ENCODE data around the gene LRRC56. TPM values are rescaled to one million over a fixed set of nuclear protein-coding genes. Genes with fewer than 3 reads are reported as not detected.

The LRRC56 gene
- total RNA-seq, 6 experiments from 2014 or later = 0.23 to 0.83 (median 0.55) TPM

- H3K4me3 Mint-ChIP-seq = peak overlapping the region; percentile 88
- no peaks in the 10 kb centered on the region for H3K9me3 Mint-ChIP-seq
- H3K27me3 Mint-ChIP-seq (ENCODE audit: insufficient read depth) = peaks cover 2% of the 10 kb centered on the region; the same call in 1 of the 2 replicates
- DNase-seq = no peak
- no peaks in the 10 kb centered on the region for H3K36me3 Mint-ChIP-seq (ENCODE audit: low read depth)
- no peak for TF ChIP-seq CTCF (IDR thresholded peaks at IDR 0.05)
- no peak overlapping the region for H3K27ac Mint-ChIP-seq
- H3K4me1 Mint-ChIP-seq (ENCODE audit: low read depth) = no peaks in the 10 kb centered on the region
These were observed 24.8 kb downstream of the LRRC56 start for GRCh38 chr11:562046-562645.

GRCh38 chr11:563066-563811, 25.9 kb downstream of the LRRC56 start:
- DNase-seq = no peak
- TF ChIP-seq CTCF (IDR thresholded peaks at IDR 0.05) = no peak
- peaks cover 2% of the 10 kb centered on the region; the same call in 1 of the 2 replicates for H3K27me3 Mint-ChIP-seq (ENCODE audit: insufficient read depth)
- no peak overlapping the region for H3K27ac Mint-ChIP-seq
- H3K4me1 Mint-ChIP-seq (ENCODE audit: low read depth) = no peaks in the 10 kb centered on the region
- no peaks in the 10 kb centered on the region for H3K9me3 Mint-ChIP-seq
- no peaks in the 10 kb centered on the region for H3K36me3 Mint-ChIP-seq (ENCODE audit: low read depth)
- no peak overlapping the region for H3K4me3 Mint-ChIP-seq

GRCh38 chr11:563812-564578, 26.7 kb downstream of the LRRC56 start:
- Mint-ChIP-seq H3K36me3 (ENCODE audit: low read depth) (no peaks in the 10 kb centered on the region), H3K27ac (no peak overlapping the region), H3K27me3 (ENCODE audit: insufficient read depth) (peaks cover 2% of the 10 kb centered on the region; the same call in 1 of the 2 replicates), H3K9me3 (no peaks in the 10 kb centered on the region), H3K4me1 (ENCODE audit: low read depth) (no peaks in the 10 kb centered on the region), H3K4me3 (no peak overlapping the region)
- no peak for DNase-seq
- no peak for TF ChIP-seq CTCF (IDR thresholded peaks at IDR 0.05)

GRCh38 chr11:565921-566509, 28.7 kb downstream of the LRRC56 start:
- no peaks in the 10 kb centered on the region for H3K4me1 Mint-ChIP-seq (ENCODE audit: low read depth)
- no peaks in the 10 kb centered on the region for H3K27me3 Mint-ChIP-seq (ENCODE audit: insufficient read depth)
- no peak overlapping the region for H3K4me3 Mint-ChIP-seq
- TF ChIP-seq CTCF (IDR thresholded peaks at IDR 0.05) = 0 out of 2 replicates have a peak, but pooled peaks have one; percentile 25
- H3K36me3 Mint-ChIP-seq (ENCODE audit: low read depth) = no peaks in the 10 kb centered on the region
- DNase-seq = peak; percentile 27
- no peak overlapping the region for H3K27ac Mint-ChIP-seq
- no peaks in the 10 kb centered on the region for H3K9me3 Mint-ChIP-seq

- no peaks in the 10 kb centered on the region for H3K4me1 Mint-ChIP-seq (ENCODE audit: low read depth)
- no peak for DNase-seq
- H3K27ac Mint-ChIP-seq = no peak overlapping the region
- no peaks in the 10 kb centered on the region for H3K27me3 Mint-ChIP-seq (ENCODE audit: insufficient read depth)
- H3K36me3 Mint-ChIP-seq (ENCODE audit: low read depth) = no peaks in the 10 kb centered on the region
- no peaks in the 10 kb centered on the region for H3K9me3 Mint-ChIP-seq
- no peak for TF ChIP-seq CTCF (IDR thresholded peaks at IDR 0.05)
- H3K4me3 Mint-ChIP-seq = peak overlapping the region; percentile 88
These were observed 29.8 kb downstream of the LRRC56 start for GRCh38 chr11:567011-567628.

Data from HFFc6 (cell line).